HG02938 (cell line): Measurements from ENCODE around the gene MXD4.
"Not testable (repeated sequence)": the region's sequence is repeated elsewhere in the genome, so short reads cannot be mapped to it uniquely, and the experiment has no call there.

Experiments used
- ATAC-seq: cut with Tn5 transposase; IDR thresholded peaks from one replicate; pipeline ENCODE4 v1.9.1; 2021; ENCODE audit warnings: mild to moderate bottlenecking, moderate library complexity; ENCODE audit not compliant: unreplicated experiment

The MXD4 gene

GRCh38 chr4:2241003-2241402 lies 20.9 kb downstream of the MXD4 start:
- no peak for ATAC-seq

DNA sequence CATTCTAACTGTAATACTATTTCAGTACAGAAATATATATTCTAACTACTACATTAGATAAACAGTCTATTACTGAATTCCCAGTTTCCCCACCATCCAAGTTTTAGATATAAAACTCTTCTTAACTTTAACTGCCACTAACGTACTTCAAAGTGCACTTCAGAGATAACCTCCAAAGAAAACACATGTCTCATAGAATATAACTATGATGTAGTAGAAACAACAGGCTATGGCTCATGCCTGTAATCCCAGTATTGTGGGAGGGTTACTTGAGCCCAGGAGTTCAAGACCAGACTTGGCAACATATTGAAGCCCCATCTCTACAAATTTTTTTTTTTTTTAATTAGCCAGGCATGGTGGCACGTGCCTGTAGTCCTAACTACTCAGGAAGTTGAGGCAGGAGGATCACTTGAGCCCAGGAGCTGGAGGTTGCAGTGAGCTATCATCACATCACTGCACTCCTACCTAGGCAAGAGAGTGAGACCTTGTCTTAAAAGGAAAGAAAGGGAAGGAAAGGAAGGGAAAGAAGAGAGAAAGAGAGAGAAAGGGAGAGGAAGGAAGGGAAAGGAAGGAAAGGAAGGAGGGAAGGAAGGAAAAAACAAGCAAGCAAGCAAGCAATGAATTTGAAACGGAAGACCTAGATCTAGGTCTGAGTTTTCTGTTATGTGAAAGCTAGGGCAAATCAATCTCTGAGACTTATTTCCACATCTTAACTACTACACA lies 24.8 kb downstream of the MXD4 start:
- no peak for ATAC-seq

DNA sequence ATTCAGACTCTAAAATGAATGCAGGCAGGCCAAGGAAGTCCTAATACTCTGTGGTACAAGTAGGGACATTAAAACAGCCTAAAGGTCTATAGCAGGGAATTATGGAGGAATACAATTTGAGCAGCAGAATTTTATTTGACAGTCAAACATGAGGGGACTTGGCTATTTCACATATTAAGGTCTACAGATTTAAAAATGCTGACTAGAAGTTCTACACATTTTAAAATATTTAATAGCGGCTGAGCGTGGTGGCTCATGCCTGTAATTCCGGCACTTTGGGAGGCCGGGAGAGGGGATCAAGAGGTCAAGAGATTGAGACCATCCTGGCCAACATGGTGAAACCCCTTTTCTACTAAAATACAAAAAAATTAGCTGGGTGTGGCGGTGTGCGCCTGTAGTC lies 30.8 kb downstream of the MXD4 start:
- ATAC-seq, result no peak

GRCh38 chr4:2226261-2226660 lies 35.6 kb downstream of the MXD4 start:
- no peak for ATAC-seq

DNA sequence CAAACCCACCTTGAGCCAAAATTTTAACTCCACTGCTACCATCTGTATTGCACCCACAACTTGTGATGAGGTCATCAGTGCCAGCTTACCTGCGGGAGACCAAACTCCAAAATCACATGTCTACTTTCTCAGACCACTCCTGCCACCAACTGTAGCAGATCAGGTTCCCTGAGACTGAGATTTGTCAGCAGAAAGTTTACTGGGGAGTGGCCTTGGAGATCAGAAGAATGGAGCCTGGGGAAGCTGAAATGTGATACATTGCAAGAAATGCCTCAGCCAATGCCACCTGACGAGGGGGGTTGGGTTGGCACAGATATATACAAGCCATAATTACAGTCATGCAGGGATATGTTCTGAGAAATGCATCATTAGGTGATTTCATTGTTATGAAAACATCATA lies 39.1 kb downstream of the MXD4 start:
- no peak for ATAC-seq

DNA sequence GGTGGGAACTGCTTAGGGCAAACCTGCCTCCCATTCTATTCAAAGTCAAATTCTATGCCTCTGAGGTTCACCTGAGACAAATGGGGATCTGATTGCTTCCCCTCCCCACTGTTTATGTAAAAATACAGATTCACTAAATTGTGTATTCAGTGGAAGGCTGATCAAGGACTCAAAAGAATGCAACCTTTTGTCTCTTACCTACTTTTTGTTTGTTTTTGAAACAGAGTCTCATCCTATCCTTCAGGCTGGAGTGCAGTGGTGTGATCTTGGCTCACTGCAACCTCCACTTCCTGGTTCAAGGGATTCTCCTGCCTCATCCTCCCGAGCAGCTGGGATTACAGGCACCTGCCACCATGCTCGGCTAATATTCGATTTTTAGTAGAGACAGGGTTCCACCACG lies 40.5 kb downstream of the MXD4 start:
- ATAC-seq, result not testable (repeated sequence)

DNA sequence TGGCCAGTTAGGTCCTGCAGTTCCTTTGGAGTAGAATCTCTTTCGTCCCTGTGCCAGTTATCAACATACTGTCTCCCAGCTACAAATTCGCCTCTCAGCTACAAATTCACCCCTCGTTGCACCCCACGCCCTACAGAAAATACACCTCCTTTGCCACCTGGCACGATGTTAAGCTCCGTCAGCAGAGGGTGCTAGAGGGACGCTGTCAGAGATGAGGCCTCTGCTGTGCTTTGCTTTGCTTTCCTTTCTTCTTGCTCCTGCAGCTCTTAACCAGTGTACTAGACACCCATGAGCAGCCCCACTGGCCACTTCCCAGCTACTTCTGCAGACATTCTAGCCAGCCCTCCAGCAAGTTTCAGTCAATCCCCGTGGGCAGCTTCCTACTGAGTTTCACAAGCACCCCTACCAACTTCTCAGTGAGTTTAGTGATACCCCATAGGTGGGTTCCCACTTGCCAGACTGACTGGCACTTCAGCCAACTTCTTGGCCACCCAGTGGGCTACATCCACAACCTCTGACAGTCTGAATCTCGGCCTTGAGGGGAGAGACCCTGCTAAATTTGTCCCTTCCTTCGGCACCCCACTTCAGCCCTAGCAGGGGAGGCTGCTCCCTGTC lies 41.8 kb downstream of the MXD4 start:
- ATAC-seq, result no peak

DNA sequence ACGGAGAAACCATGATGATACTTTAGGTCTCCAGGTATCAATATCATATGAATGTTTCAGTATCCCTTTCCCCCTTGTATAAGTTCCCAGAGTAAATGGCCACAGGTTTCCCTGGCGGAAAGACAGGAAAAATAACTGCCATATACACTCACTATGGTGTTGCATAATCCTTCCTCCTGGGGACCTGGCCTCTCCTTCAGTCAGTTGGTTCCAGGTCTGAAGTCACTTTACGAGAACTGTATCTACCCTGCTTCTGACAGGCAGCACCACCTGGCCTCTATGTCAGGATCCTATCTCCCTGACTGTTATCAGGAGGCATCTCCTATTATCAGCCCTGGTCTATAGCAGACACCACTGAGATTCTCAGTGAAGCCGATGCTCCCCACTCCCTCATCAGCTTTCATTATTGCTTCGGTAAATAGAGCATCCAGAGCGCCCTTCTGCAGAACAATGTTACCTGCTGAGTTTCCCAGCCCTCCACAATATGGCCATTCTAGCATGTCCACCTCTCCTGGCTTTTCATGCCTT lies 42.6 kb downstream of the MXD4 start:
- ATAC-seq, result no peak

- ATAC-seq, result no peak
These were observed 43.5 kb downstream of the MXD4 start for GRCh38 chr4:2218436-2218835.

DNA sequence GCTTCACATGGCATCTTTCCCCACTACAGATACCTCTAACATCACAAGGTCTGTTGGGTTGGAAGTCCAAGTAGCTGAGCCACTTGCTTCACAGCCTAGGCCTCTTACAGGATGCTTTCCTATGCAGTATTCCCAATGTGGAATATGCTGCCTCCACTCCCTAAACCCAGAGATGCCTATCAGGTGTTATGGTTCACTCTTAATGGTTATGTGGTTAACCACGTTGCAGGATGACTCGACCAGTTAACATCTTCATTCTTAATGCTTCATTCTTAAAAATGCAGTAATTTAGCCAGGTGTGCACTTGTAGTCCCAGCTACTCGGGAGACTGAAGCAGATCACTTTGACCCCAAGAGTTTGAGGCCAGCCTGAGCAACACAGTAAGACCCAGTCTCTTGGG lies 44.2 kb downstream of the MXD4 start:
- no peak for ATAC-seq

GRCh38 chr4:2212831-2213230 lies 49.1 kb downstream of the MXD4 start:
- no peak for ATAC-seq

GRCh38 chr4:2202789-2203188 lies 59.1 kb downstream of the MXD4 start:
- not testable (repeated sequence) for ATAC-seq
